ENCODE measurements around the gene B3GALT5.
"Not testable (repeated sequence)": the region's sequence is repeated elsewhere in the genome, so short reads cannot be mapped to it uniquely, and the experiment has no call there.

The B3GALT5 gene

GRCh38 chr21:39612233-39613040, at the start of gene B3GALT5:
TSS of gene B3GALT5 (plus strand) at chr21:39612940. CDS start at chr21:39660560, 47,620 bp downstream.
- no peak for DNase-seq

GRCh38 chr21:39564200-39564599, 48.5 kb upstream of the B3GALT5 start:
- no peak for DNase-seq

- DNase-seq = no peak
Observed at GRCh38 chr21:39567180-39567972, 45.4 kb upstream of the B3GALT5 start.

- DNase-seq = no peak
Observed at GRCh38 chr21:39568361-39568760, 44.4 kb upstream of the B3GALT5 start.

GRCh38 chr21:39575775-39576174, 37.0 kb upstream of the B3GALT5 start:
- no peak for DNase-seq

- no peak for DNase-seq
Observed at GRCh38 chr21:39576518-39577128, 36.1 kb upstream of the B3GALT5 start.

GRCh38 chr21:39579734-39580332, 32.9 kb upstream of the B3GALT5 start:
- DNase-seq = no peak

GRCh38 chr21:39580744-39581143, 32.0 kb upstream of the B3GALT5 start:
- DNase-seq = no peak

GRCh38 chr21:39581414-39581813, 31.3 kb upstream of the B3GALT5 start:
- DNase-seq = no peak

- no peak for DNase-seq
Observed at GRCh38 chr21:39582749-39583148, 30.0 kb upstream of the B3GALT5 start.

- DNase-seq = not testable (repeated sequence)
Observed at GRCh38 chr21:39583586-39583985, 29.2 kb upstream of the B3GALT5 start.

- no peak for DNase-seq
Observed at GRCh38 chr21:39587376-39587775, 25.4 kb upstream of the B3GALT5 start.

GRCh38 chr21:39588884-39589283, 23.9 kb upstream of the B3GALT5 start:
- DNase-seq = no peak

- DNase-seq = no peak
Observed at GRCh38 chr21:39593522-39593921, 19.2 kb upstream of the B3GALT5 start.

GRCh38 chr21:39595465-39595864, 17.3 kb upstream of the B3GALT5 start:
- DNase-seq = no peak

GRCh38 chr21:39597595-39597994, 15.1 kb upstream of the B3GALT5 start:
- DNase-seq = no peak

- no peak for DNase-seq
Observed at GRCh38 chr21:39599191-39599970, 13.4 kb upstream of the B3GALT5 start.

GRCh38 chr21:39601187-39601928, 11.4 kb upstream of the B3GALT5 start:
- no peak for DNase-seq

GRCh38 chr21:39602076-39602689, 10.6 kb upstream of the B3GALT5 start:
- DNase-seq = no peak

- no peak for DNase-seq
Observed at GRCh38 chr21:39602793-39603192, 9.9 kb upstream of the B3GALT5 start.

GRCh38 chr21:39604951-39605350, 7.8 kb upstream of the B3GALT5 start:
- no peak for DNase-seq

Data from activated CD4-positive, alpha-beta T cell treated with anti-CD3 and anti-CD28 coated beads, Interleukin-2, amount 50 U/mL, for 4 hours (primary cell).